B cell (primary cell): ENCODE data around the gene HOXB3. TPM values are rescaled to one million over a fixed set of nuclear protein-coding genes. Genes with fewer than 3 reads are reported as not detected.

Source experiments
- ATAC-seq: fragments of 200-7000 bp; cut with Tn5 transposase; one replicate; pipeline ENCODE4 v1.10.0; 2021; ENCODE audit warnings: low read depth, mild to moderate bottlenecking, moderate number of reproducible peaks, moderate library complexity
- CTCF ChIA-PET: fragments of 350-600 bp; sonication (Branson Sonifier 250); formaldehyde crosslinking; loops from one replicate; lab custom pipeline; 2021; ENCODE audit warnings: antibody characterized with exemption, inconsistent platforms; lab: Charles Lee
- POLR2A ChIA-PET: fragments of 350-600 bp; sonication (Branson Sonifier 250); formaldehyde crosslinking; loops from one replicate; lab custom pipeline; 2021; ENCODE audit warnings: antibody characterized with exemption; lab: Charles Lee
- DNase-seq: peaks from one replicate; pipeline ENCODE4 v3.0.0; 2013
- H2AFZ ChIP-seq: 2 replicates; pipeline ENCODE4 v1.6.1; 2012; ENCODE audit warnings: mild to moderate bottlenecking, low read depth, low read length; ENCODE audit not compliant: insufficient read depth, poor library complexity, severe bottlenecking
- H3K27ac ChIP-seq, 2 donors: 1 replicate in 1 of 2; 2 replicates in 1 of 2; pipeline ENCODE4 v1.5.1; 2012 to 2013; ENCODE audit warnings: low read length in 2 of 2, mild to moderate bottlenecking in 2 of 2, moderate library complexity in 1 of 2
- H3K27me3 ChIP-seq, 4 experiments: fragments of 200-600 bp in 1 of 4; sonication (generic) in 1 of 4; replicated peaks in 1 of 4; 1 replicate in 2 of 4; 2 replicates in 2 of 4; pipeline versions ENCODE4 v1.6.1 to v1.7.0; 2013 to 2016; ENCODE audit warnings: low read length in 3 of 4, mild to moderate bottlenecking in 2 of 4, mixed read lengths in 1 of 4, moderate library complexity in 1 of 4; ENCODE audit not compliant: insufficient read depth in 4 of 4, control insufficient read depth in 3 of 4; ENCODE audit errors: control extremely low read depth in 1 of 4
- H3K36me3 ChIP-seq, 2 experiments: replicated peaks in 1 of 2; 1 replicate in 1 of 2; 2 replicates in 1 of 2; pipeline versions ENCODE4 v1.6.1 to v1.7.1; 2013; ENCODE audit warnings: low read length in 1 of 2; ENCODE audit not compliant: insufficient read depth in 2 of 2, control insufficient read depth in 1 of 2; ENCODE audit errors: control extremely low read depth in 1 of 2, extremely low read depth in 1 of 2
- H3K4me1 ChIP-seq, 2 donors: fragments of 200-600 bp in 1 of 2; sonication (generic) in 1 of 2; 1 replicate in 1 of 2; 2 replicates in 1 of 2; pipeline versions ENCODE4 v1.5.1 to v1.6.1; 2013 to 2017; ENCODE audit warnings: low read length in 2 of 2; ENCODE audit not compliant: control insufficient read depth in 2 of 2, insufficient read depth in 2 of 2
- H3K4me2 ChIP-seq: replicated peaks from 2 replicates; pipeline ENCODE3; 2012; ENCODE audit warnings: mild to moderate bottlenecking, low read depth, low read length; ENCODE audit not compliant: poor library complexity, severe bottlenecking
- H3K4me3 ChIP-seq, 5 experiments: fragments of 200-600 bp in 1 of 5; sonication (generic) in 1 of 5; 1 replicate in 3 of 5; 2 replicates in 2 of 5; pipeline versions ENCODE4 v1.5.1 to v1.7.0; 2011 to 2016; ENCODE audit warnings: low read length in 4 of 5, mild to moderate bottlenecking in 4 of 5, low read depth in 2 of 5, control low read depth in 1 of 5, moderate library complexity in 1 of 5; ENCODE audit not compliant: insufficient read depth in 1 of 5; ENCODE audit errors: control extremely low read depth in 1 of 5, extremely low read depth in 1 of 5
- H3K79me2 ChIP-seq: fragments of 200-600 bp; sonication (generic); one replicate; pipeline ENCODE4 v1.6.0; 2016; ENCODE audit warnings: low read length; ENCODE audit not compliant: control insufficient read depth, insufficient read depth
- H3K9ac ChIP-seq: fragments of 200-600 bp; sonication (generic); 2 replicates; pipeline ENCODE4 v1.6.1; 2017; ENCODE audit warnings: mild to moderate bottlenecking, low read length, moderate library complexity
- H3K9me3 ChIP-seq, 3 donors: one replicate each; pipeline versions ENCODE4 v1.6.1 to v1.7.1; 2013; ENCODE audit warnings: low read length in 2 of 3; ENCODE audit not compliant: control insufficient read depth in 2 of 3, insufficient read depth in 1 of 3; ENCODE audit errors: control extremely low read depth in 1 of 3
- H4K20me1 ChIP-seq: 2 replicates; pipeline ENCODE4 v1.6.0; 2012; ENCODE audit warnings: mild to moderate bottlenecking, low read length; ENCODE audit not compliant: insufficient read depth, control insufficient read depth, poor library complexity, severe bottlenecking
- H3K27ac Mint-ChIP-seq: one replicate; pipeline ENCODE4 v1.8.0; 2021; ENCODE audit warnings: mixed read lengths
- H3K27me3 Mint-ChIP-seq: one replicate; pipeline ENCODE4 v1.8.0; 2021; ENCODE audit warnings: mixed read lengths
- H3K4me1 Mint-ChIP-seq: one replicate; pipeline ENCODE4 v1.8.0; 2021; ENCODE audit warnings: mixed read lengths
- H3K4me3 Mint-ChIP-seq: one replicate; pipeline ENCODE4 v1.8.0; 2021; ENCODE audit warnings: mixed read lengths
- H3K9me3 Mint-ChIP-seq: one replicate; pipeline ENCODE4 v1.8.0; 2022; ENCODE audit warnings: mixed read lengths; ENCODE audit not compliant: insufficient read depth
- EZH2 ChIP-seq: IDR thresholded peaks from 2 replicates; pipeline ENCODE4 v1.6.1; 2012; ENCODE audit warnings: borderline replicate concordance, low read depth, mild to moderate bottlenecking, moderate library complexity, low read length; ENCODE audit not compliant: insufficient read depth, poor library complexity, severe bottlenecking
- WGBS: methylation state at CpG from one replicate; pipeline ENCODE4 v1.1.5; 2013; ENCODE audit warnings: missing lambda C conversion rate; ENCODE audit not compliant: insufficient coverage; 5-methylcytosine and 5-hydroxymethylcytosine counted together
- intact Hi-C: fragments of 100-400 bp; cut with micrococcal nuclease; formaldehyde crosslinking; loops from one replicate; pipeline ENCODE4 v1.10.0; 2022
- polyA plus RNA-seq: library from polyadenylated mRNA; depleted of rRNA; stranded (reverse); fragments of >200 nt; gene quantifications from 2 replicates; pipeline ENCODE4 v1.2.3, GENCODE V29; 2012
- total RNA-seq, 2 donors: library from RNA; stranded (reverse); fragments of 120-200 nt in 1 of 2; gene quantifications; 1 replicate in 1 of 2; 2 replicates in 1 of 2; pipeline versions ENCODE4 v1.2.3 to v1.2.4, GENCODE V29; 2013 to 2022
- TF ChIP-seq, protein P1 (sequence below): fragments of 200-600 bp; IDR thresholded peaks from one replicate; pipeline ENCODE4 v1.8.0; 2022; ENCODE audit warnings: antibody characterized with exemption, mild to moderate bottlenecking

The HOXB3 gene
- total and polyA plus RNA-seq, 2 donors (not counting 1 experiment from before 2014, with no cell fraction given): 3.0 to 4.0 TPM

GRCh38 chr17:48632579-48633265 lies 42.7 kb upstream of the HOXB3 start:
- H3K27ac ChIP-seq: no peak overlapping the region
- H4K20me1 ChIP-seq: no peaks in the 10 kb centered on the region
- WGBS: 89% methylated on average over 6 of the region's 7 CpGs

More at GRCh38 chr17:48632579-48633265, 42.7 kb upstream of the HOXB3 start:
- H3K36me3 ChIP-seq: no peaks in the 10 kb centered on the region
- no peak for ATAC-seq
- Mint-ChIP-seq H3K9me3 (no peaks in the 10 kb centered on the region), H3K27me3 (peaks cover 92% of the 10 kb centered on the region), H3K4me3 (peak overlapping the region; percentile 42), H3K27ac (no peak overlapping the region), H3K4me1 (peaks cover 12% of the 10 kb centered on the region)
- no peak overlapping the region for H3K4me2 ChIP-seq
- POLR2A ChIA-PET: no interaction called here
- CTCF ChIA-PET: interaction anchor here (0.5 to 2.2 kb wide), 4 partner anchors 10 to 274 kb away, joined by 3 to 6 read pairs (median 4); no protein-coding TSS in a partner anchor
- no peak for TF ChIP-seq EZH2
- TF ChIP-seq, protein P1, sequence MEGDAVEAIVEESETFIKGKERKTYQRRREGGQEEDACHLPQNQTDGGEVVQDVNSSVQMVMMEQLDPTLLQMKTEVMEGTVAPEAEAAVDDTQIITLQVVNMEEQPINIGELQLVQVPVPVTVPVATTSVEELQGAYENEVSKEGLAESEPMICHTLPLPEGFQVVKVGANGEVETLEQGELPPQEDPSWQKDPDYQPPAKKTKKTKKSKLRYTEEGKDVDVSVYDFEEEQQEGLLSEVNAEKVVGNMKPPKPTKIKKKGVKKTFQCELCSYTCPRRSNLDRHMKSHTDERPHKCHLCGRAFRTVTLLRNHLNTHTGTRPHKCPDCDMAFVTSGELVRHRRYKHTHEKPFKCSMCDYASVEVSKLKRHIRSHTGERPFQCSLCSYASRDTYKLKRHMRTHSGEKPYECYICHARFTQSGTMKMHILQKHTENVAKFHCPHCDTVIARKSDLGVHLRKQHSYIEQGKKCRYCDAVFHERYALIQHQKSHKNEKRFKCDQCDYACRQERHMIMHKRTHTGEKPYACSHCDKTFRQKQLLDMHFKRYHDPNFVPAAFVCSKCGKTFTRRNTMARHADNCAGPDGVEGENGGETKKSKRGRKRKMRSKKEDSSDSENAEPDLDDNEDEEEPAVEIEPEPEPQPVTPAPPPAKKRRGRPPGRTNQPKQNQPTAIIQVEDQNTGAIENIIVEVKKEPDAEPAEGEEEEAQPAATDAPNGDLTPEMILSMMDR: no peak
- H2AFZ ChIP-seq: no peak overlapping the region
- H3K4me1 ChIP-seq: peaks cover 20 to 36% of the 10 kb centered on the region in 2 donors
- no peaks in the 10 kb centered on the region for H3K79me2 ChIP-seq
- peaks cover 0 to 15% (median 0%) of the 10 kb centered on the region in 3 donors for H3K9me3 ChIP-seq
- H3K27me3 ChIP-seq: peaks cover 0 to 98% (median 75%) of the 10 kb centered on the region in 4 experiments
- no peak for DNase-seq
- H3K4me3 ChIP-seq: no peak overlapping the region
- intact Hi-C loops: no loop called here
- no peak overlapping the region for H3K9ac ChIP-seq
